Measurements from ENCODE around the gene SDK2. TPM values are rescaled to one million over a fixed set of nuclear protein-coding genes. Genes with fewer than 3 reads are reported as not detected.

SDK2 gene
- total and polyA plus RNA-seq, 2 of the 8 experiments (the other 6 are each of a cell fraction or from before 2014, with no cell fraction given) = 3.9 to 4.1 TPM

DNA sequence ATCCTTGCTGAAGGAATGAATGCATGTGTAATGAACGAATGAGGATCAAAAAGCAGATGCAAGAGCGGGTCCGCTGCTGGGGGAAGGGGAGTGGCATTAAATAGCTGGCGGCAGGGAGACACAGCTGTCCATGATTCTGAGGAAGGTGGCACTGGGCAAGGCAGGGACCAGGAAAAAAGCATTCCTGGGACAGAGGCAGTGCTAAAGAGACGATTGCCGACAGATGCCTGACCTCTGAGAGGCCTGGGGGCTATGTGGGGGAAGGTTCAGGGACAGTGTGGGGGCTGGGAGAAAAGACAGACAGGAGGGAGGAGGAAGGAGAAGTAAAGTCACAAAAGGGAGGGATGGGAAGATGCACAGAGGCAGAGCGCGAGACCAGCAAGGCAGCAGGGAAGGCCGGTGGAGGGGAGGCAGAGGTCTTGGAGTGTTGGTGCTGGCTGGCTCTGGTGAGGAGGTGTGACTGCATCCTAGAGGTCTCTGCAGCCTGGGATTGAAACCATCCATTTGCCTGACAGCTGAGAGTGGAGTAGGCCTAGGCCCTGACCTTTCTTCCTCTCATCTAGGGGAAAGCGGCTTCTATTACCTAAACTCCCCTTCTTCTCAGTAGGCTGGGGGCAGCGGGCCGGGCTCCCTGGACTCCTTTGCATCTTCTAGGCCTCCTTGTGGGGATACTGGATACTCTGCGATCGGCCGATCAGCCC is 109.9 kb downstream of the SDK2 start (continued):
- TF ChIP-seq SP2 (IDR thresholded peaks at IDR 0.05; ENCODE audit: low read length) = no peak
- TF ChIP-seq, protein P1, sequence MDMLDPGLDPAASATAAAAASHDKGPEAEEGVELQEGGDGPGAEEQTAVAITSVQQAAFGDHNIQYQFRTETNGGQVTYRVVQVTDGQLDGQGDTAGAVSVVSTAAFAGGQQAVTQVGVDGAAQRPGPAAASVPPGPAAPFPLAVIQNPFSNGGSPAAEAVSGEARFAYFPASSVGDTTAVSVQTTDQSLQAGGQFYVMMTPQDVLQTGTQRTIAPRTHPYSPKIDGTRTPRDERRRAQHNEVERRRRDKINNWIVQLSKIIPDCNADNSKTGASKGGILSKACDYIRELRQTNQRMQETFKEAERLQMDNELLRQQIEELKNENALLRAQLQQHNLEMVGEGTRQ (IDR thresholded peaks at IDR 0.05; ENCODE audit: low read length) = no peak
- no peak for TF ChIP-seq NANOG (IDR thresholded peaks at IDR 0.05; ENCODE audit: insufficient read depth, low read depth, low read length, poor library complexity, severe bottlenecking)
- TF ChIP-seq ZNF274 (IDR thresholded peaks at IDR 0.05; ENCODE audit: borderline replicate concordance, extremely low read depth, low read length) = no peak
